ENCODE measurements around the gene THRSP.
A peak's percentile ranks its signal among the peaks of the same experiment; 100 is the strongest.
"Not testable (repeated sequence)": the region's sequence is repeated elsewhere in the genome, so short reads cannot be mapped to it uniquely, and the experiment has no call there.

THRSP gene

GRCh38 chr11:78039919-78040671, 23.6 kb upstream of the THRSP start:
- peak; percentile 63 for DNase-seq

GRCh38 chr11:78040691-78041379, 22.8 kb upstream of the THRSP start:
- DNase-seq = no peak

GRCh38 chr11:78041380-78041719, 22.3 kb upstream of the THRSP start:
- not testable (repeated sequence) for DNase-seq

GRCh38 chr11:78041843-78042440, 21.7 kb upstream of the THRSP start:
- no peak for DNase-seq

- no peak for DNase-seq
Measured at GRCh38 chr11:78044706-78045105, 19.0 kb upstream of the THRSP start.

- DNase-seq = peak; percentile 93
Measured at GRCh38 chr11:78045851-78046485, 17.7 kb upstream of the THRSP start.

GRCh38 chr11:78046486-78046854, 17.2 kb upstream of the THRSP start:
- DNase-seq = no peak

GRCh38 chr11:78048561-78048960, 15.1 kb upstream of the THRSP start:
- no peak for DNase-seq

- DNase-seq = no peak
Measured at GRCh38 chr11:78049348-78049747, 14.3 kb upstream of the THRSP start.

- no peak for DNase-seq
Measured at GRCh38 chr11:78050964-78051831, 12.5 kb upstream of the THRSP start.

- DNase-seq = no peak
Measured at GRCh38 chr11:78054971-78055370, 8.7 kb upstream of the THRSP start.

GRCh38 chr11:78056093-78056492, 7.6 kb upstream of the THRSP start:
- no peak for DNase-seq

- DNase-seq = no peak
Measured at GRCh38 chr11:78057462-78058055, 6.1 kb upstream of the THRSP start.

- not testable (repeated sequence) for DNase-seq
Measured at GRCh38 chr11:78059749-78060328, 3.8 kb upstream of the THRSP start.

GRCh38 chr11:78060533-78060932, 3.1 kb upstream of the THRSP start:
- no peak for DNase-seq

GRCh38 chr11:78061088-78061920, 2.4 kb upstream of the THRSP start:
- no peak for DNase-seq

GRCh38 chr11:78061921-78062311, 1.7 kb upstream of the THRSP start:
- no peak for DNase-seq

- no peak for DNase-seq
Measured at GRCh38 chr11:78062671-78063070, 990 bp upstream of the THRSP start.

- no peak for DNase-seq
Measured at GRCh38 chr11:78065203-78065602, 1.5 kb downstream of the THRSP start.

GRCh38 chr11:78066471-78066870, 2.8 kb downstream of the THRSP start:
- no peak for DNase-seq

- no peak for DNase-seq
Measured at GRCh38 chr11:78067704-78068103, 4.0 kb downstream of the THRSP start.

Measured in right forelimb (tissue), 1 donor.